ENCODE results near the gene VWF.

VWF gene

DNA sequence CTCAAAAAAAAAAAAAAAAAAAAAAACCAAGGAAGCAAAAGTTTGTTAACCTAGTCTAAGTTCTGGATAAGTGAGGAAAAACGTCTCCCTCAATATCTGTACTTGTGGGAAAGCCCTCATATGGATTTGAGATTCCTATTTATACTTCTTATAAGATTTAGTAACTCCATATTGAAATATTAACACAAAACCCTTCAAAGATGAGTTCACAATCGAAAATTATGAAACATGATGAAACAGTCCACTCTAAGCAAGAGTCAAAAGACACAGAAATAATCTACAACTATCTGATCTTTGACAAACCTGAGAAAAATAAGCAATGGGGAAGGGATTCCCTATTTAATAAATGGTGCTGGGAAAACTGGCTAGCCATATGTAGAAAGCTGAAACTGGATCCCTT is 25.2 kb downstream of the VWF start:
- DNase-seq = no peak

DNA sequence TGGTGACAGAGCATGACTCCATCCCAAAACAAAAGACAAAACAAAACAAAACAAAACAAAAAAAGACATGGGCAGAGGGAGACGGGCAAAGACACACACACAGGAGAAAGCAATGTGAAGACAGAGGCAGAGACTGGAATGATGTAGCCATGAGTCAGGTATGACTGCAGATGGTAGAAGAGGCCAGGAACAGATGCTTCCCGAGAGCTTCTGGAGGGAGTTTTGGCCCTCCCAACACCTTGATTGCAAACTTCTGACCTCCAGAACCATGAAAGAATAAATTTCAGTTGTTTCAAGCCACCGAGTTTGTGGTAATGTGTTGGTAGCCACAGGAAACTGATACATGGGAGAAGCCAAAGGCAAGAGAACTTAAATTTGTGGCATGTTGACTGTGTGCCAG is 27.1 kb downstream of the VWF start:
- no peak for DNase-seq

DNA sequence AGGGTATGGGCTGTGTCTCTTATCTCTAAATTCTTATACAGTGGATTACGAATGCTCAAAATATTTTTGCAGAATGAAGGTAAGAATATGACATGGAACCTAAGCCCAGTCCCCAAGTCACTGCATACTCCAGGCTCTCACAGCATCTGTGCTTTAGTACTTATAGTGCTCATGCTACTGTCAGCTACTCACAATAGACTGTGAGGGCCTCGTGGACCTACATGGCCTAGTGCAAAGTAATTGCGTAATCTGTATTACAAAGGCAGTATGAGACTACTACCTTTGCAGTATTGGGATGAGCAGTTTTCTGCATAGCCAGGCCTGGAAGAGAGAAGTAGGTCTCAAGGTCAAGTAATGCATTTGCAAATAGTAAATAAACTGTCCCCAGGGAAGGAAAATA is 27.9 kb downstream of the VWF start:
- DNase-seq = no peak

DNA sequence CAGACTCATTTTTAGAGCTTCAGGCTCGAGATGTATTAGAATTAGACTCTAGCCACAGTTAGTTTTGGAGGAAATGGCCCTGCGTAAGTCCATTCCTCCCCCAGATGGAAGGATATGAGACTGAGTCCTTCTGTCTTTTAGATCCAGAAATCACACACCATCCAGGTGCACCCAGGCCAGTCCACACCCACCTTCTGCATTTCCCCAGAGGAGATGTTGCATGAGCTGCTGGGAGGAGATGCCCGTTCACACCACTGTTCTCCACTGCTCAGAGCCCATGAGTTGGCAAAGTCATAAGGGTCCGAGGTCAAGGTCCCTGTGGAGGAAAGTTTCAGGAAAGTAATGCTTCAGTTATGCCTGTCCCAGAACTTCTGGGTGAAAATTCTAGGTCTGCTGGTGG is 29.2 kb downstream of the VWF start:
- no peak for DNase-seq

DNA sequence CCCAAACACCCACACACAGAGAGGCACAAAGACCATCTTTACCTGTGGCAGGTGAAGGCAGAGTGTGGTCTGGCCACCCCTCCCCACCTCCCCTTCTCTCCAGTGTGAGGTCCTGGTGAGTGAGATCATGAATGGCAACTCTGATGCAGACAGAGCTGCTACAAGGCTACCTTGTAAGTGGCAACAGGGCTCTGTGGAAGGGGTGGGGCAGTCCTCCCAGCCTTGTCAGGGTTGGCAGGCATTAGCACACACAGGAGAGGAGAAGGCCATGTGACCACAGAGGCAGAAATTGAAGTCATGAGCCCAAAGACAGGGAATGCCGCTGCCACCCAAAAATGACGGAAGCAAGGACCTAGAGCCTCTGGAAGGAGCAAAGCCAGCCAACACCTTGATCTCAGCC is 30.7 kb downstream of the VWF start:
- DNase-seq = no peak

DNA sequence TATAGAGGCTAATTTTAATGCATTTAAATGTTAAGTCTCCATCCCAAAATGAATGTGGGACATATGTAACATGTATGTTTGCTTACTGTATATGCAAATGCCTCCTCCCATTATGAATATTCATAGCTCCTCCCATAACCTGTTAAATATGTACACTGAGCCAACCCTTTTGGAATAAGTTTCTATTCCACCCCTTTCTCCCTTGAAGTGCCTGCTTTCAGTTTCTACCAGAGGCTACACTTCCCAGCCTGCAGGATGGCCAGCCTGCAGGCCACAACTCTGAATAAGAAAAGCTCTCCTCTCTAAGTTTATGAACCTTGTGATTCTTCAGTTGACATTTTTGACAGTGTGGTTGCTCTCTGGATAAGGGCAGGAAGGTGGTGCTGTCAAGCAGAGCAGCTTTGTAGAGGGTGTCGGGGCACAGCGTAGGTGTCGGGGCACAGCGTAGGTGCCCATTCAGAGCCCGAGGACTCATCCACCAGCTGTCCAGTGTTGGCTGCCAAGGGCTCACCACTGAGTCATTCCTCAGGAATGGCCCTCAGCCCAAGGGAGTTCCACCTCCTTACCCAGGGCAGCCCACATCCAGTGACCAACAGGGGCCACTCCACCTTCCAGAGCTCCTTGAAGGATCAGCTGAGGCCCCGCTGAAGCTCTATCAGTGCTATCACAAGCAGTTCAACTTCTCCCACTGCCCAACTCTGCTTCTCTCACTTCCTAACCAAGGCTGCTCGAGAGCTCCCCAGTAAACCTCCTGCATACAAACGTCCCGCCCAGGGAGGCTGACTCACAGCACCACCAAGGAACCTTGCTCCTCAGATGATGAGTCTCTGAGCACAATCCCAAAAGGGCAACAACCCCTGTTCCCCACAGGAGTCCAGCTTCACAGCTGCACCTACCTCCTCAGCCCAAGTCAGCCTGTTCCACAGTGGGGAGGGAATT is 31.4 kb downstream of the VWF start:
- no peak for DNase-seq

DNA sequence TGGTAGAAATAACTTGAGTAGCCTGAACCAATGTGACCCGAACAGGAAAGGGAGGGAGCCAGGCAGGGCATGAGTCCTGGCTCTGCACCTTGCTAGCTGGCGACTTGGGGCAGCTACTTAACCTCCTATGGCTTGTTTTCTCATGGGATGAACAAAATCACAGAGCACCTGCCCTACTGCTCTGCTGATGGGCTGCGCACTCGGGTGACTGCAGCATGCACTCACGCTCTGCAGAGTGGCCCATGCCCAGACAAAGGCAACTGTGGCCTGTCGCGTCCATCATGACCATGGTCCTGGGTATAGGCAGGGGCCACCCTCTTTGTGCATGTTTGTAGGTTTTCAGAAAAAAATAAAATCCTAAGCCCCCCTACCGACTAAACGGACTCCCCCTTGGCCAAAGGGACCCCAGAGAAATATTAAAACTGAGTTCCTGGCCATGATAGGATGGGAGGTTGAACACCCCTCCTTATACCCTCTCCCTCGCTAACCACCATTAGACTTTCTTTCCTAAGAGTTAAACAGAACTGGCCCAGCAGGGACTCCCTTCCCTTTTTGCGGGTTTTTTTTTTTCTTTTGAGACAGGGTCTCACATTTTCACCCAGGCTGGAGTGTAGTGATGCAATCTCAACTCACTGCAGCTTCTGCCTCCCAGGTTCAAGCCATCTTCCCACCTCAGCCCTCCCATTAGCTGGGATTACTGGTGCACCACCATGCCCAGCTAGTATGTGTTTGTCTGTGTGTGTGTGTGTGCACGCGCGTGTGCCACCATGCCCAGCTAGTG is 32.5 kb downstream of the VWF start:
- no peak for DNase-seq

DNA sequence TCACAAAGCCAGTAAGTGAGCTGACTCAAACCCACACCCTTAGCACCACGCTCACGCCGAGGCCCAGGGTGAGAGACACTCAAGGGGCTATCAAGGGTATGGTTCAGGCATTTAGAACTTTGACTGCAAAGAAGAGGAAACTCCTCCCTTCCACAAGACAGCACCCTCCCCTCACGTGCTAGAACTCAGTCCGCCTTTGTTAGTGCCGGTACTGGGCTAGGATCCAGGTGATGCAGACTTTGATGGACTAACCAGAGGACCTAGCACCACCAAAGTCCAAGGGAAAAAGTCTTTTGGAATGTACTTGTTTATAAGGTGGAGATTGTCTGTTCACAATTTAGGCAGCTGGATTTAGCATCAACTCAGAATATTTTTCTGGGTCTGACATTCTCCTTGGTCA is 33.7 kb downstream of the VWF start:
- DNase-seq = no peak

DNA sequence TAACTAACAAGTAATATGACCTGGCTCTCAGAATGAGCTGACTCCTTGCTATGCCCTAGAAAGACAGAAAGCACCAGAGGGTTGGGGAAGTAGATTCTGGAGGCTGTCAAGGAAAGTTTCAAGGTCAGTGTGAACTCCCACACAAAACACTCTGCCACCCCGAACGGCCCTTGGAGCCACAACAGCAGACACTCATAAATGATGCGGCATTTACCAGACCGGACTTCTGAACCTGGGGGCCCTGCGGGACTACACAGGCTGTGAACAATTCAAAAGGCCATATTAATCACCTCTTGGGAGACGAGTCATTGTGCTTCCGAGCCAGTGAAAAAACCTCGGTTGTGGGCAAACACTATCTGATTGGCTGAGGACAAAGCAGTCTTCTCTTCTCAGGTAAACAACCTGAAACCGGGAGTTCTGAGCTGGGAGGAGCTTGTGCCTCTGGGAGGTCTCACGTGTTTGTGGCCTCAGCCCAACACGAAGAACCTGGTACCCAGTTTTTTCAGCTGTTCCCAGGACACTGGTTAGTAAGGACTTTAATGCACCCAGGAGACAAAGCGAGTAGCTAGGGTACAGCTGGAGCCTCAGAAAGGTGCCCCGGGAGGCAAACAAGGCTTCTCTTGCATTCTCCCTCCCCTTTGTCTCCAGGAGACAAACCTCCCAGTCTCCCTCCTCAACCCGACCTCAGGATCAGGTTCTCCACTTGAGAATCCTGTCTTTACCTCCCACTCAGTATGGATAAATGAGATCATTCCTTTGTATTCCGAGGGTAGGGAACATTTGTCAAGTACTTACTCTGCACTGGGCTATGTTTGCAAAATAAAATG is 35.3 kb downstream of the VWF start:
- no peak for DNase-seq

DNA sequence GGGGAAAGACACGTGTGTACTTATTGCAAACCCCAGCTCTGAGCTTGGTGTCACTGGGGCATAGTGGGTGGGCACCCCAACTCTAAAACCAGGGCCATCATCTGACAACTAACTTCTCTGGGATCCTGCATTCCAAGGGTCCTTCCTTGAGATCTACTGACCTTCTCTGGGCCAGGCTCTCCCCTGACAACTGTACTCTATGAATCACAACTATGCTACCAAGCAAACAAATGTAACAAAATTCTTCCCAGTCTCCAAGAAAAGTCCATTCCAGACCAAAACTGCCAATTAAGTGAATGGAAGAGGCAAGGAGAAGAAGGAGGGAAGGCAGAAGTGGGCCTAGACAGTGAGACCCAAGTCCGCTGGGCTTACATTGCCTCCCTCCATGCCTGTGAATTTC is 38.2 kb downstream of the VWF start:
- DNase-seq = no peak

DNA sequence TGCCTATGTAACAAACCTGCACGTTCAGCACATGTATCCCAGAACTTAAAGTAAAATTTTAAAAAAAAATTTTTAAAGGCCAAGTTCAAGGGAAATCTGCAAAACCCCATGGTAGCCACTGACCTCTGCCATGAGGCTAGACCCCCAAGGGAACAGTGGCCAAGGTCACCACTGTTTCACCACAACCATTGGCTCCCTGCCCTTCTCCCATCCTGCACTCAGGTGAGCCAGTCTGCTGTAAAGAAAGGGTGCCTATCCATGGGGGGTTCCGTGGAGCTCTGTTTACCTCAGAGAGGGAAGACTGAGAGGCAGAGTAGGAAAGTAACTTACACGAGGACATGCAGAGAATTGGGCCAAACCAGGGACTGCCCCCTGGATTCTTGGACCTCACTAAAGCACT is 38.6 kb downstream of the VWF start:
- no peak for DNase-seq

DNA sequence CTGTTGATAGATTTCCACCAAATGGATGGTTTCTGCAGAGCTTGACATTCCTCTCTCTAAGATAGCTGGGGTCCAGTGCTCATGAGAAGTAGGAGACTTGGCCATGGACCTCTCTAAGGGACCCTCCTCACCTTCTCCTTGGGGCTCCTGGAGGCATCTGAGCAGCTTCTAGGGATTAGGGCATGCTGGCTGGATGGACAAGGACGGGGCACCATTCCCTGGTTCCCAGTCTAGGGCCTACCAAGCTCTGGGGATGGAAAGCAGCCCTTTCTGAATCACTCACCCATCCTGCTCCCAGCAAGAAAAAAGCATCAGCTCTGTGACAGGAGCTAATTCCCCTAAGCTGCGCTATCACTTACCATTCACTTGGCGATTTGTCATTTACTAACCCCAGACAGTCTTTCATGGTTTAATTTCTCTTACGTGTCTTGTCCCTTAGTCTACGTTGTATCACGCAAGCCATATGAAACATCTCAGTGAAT is 39.5 kb downstream of the VWF start:
- DNase-seq = no peak

DNA sequence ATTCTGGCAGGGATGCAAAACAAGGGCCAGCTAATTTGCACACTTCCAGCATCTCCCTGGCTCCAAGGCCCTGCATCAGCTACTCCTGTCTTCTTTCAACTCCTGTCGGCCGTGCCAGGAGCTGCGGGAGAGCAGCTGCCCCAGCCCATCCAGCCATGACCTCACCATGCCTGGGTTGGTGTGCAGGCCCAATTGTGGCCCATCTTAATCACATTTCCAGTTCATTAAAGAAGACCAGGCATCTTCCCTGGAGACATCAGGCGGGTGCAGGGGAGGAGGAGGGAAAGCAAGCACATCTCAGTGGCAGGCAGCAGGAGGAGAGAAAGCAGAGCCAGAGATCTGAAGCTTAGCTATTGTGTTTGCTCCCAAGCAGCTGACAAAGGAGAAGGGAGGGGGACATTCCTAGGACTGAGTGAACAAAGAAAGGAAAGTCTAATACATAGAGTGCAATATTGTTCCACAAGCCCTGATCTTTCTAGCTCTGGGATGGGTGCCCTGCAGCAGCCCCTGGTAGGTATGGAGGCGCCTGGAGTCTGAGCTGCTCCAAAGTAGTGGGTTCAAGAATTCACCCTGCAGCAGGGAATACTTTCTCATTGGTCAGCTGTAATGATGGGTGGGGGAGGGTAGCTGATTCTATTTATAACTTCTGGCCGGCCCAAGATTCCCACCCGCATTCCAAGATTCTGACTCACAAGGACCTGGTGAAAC is 40.1 kb downstream of the VWF start:
- DNase-seq = no peak

DNA sequence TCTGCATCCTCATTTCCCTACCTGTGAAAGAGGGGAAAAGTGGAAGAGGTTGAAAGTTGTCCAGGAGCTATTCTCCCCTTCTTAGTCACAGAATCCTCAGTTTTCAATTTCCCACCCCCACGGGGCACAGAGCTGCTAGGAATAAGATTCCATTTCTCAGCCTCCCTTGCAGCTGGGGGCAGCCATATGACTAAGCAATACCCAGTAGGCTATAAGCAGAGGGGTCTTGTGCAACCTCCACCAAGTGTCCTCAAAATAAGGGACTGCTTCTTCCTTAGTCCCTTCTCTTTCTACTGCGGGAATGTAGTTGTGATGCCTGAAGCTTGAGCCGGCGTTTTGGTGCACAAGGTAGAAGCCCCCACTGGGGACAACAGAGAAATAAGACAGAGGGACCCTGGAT is 40.9 kb downstream of the VWF start:
- DNase-seq = no peak

DNA sequence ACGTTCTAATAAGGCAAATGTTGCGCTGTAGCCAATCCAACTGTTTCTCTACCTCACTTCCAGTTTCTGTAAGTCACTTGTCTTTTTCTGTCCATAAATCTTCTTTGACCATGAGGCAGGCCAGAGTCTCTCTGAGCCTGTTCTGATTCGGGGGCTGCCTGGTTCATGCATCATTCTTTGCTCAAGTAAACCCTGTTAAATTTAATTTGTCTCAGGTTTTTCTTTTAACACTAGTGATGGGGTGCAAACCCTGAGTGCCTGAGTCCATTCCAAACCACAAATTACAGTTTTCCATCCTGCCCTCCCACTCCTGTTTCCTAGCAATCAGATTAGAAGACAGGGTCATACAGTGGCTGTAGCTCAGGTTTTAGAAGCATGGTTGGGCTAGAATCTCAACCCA is 41.9 kb downstream of the VWF start:
- DNase-seq = no peak

DNA sequence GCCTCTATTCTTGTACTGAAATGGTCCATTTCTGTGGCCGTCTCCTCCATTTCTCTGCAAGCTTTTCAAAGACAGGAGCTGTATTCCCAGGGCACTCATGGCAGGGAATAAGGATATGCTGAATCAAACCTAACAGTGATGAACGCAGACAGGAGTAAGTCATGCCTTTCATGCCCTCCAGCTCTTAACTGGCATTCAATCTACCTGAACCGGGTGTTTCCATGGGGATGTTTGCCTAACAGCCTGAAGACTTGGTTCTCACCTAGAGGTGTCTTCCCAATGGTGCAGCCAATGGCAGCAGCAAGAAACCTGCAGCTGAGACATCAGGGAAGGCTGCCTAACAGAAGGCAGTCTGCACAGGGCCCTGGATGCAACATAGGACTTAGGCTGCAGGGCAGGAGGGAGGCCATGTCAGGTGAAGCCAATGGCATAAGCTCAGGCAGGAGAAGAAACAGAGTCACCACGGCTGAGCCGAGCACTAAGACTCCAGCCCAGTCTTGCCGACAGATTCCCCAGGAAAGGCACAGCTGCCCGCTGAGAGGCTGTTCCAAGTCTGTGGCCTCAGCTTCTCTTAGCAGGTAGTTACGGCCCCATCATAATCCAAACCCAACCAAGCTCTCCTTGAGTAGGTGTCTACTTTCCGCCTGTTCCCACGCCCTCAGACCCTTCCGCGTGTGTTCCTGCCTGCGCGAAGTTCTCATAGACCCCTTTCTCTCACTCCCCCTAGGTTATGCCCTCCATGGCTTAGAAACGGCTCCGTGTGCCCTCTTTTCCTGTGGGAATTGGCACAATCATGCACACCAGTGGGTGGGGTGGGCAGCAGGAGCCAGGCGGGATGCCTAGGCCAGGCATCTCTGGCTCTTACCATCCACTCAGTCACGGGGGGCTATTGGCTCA is 44.1 kb downstream of the VWF start:
- DNase-seq = no peak

DNA sequence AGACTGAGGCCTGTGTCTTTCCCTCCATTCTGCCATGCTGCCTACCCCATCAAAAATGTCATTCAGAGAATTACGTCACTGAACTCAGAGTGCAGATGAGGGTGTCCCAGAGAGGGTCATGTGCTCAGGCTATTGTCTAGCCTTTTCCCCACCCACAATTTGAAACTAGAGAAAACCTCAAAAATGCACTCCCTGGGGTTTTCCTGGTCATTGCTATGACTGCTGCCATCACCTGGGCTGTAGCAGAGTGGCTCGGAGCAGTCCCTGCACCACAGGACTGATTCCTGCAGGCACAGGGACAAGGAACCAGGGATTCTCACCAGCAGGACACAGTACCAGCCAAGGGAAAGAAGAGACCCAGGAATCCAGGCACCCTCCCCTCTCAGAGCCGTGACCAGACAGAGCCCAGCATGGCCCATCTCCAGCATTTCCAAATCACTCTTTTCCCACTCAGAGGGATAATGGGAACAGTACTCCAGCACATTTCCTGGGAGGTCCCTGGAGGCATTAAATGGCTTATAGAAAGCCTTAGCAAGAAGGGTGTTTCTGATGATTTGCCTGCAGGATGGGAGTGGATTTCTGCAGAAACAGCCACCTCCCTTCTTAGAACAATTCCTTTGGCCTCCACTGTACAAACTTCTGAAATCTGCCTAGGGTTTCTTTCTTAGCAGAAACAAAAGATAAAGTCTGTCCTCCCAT is 45.9 kb downstream of the VWF start:
- DNase-seq = no peak

DNA sequence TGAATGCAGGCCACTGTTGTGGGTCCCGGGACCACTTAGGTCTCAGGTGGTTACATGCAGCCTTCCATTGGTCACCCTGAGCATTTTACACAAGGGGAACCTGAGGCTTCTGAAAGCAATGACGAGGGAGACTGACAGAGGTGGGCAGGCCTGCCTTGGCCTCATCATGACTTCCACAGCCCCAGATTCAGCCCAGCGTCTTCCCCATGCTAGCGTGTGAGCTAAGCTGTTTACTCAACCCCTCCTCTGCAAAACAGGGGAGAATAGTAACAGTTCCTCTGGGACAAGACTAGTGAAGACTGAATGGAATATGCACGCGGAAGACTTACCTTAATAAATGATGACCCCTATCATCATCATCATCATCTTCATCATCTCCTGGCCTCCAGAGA is 46.8 kb downstream of the VWF start:
- DNase-seq = no peak

DNA sequence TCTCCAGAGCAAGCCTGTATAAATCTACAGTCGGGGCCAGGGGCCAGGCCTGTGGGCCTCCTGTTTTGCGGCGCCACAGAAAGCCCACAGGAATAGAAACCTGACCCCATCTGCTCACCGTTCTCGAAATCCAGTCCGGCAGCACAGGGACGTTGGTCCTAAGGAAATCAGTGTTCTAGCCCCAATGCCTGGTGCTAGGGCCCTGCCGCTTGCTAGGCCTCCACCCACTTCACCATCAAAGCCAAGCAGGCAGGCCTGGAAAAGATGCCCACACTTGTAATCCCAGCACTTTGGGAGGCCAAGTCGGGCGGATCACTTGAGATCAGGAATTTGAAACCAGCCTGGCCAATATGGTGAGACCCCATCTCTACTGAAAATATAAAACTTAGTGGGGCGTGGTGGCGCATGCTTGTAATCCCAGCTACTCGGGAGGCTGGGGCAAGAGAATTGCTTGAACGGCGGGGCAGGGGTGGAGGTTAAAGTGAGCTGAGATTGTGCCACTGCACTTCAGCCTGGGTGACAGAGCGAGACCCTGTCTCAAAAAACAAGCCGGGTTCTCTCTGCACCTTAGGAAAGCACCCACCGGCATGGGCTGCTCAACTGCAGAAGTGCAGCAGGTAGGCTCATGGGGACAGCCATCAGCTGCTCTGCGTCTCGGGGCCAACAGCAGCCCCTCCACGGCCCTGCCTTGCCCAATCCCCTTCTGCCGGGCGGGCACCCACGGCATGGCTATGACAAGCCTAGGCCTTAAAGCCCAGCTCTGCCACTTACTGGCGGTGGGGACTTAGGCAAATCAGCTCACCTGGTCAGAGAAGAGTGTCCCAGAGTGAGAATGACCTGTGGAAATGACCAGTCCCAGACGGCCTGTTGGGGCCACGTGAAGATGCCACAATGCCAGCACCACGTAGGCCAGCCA is 47.4 kb downstream of the VWF start:
- DNase-seq = no peak

DNA sequence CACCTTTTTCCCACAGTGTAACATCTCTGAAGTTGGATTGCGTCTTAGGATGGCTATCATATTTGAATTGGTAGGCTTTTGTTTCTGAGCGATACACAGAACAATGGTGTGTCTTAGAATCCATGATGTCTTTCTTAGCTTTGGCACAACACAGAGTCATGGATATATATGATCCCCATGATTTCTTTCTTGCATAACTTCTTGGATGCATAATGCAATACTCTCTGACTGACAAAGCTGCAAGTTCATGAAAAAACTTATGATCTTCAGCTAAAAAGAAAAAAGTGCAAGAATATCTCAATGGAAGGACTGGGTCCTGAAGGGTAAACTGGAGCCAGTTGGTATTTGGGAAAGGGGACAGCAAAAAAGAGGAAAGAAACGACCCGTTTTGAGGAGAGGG is 48.1 kb downstream of the VWF start:
- no peak for DNase-seq
